ENCODE measurements around the gene SFT2D1.

DNA sequence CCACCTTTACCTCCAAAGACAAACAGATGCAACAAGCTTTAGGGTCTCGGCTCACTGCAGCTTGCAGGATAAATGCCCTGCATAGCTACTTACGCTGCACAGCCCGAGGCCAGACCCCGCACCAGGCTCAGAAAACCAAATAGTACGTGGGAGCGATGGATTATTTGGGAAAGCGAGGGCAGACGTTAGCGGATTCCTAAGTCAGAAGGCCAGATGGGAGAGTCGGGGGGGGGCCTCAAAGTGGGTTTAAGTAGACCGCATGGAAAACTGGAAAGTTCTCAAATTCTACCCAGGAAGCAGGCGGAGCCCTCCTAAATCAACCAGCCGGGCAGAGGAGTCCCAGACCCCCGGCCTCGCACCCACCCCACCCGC lies 382 bp downstream of the SFT2D1 start:
- TF ChIP-seq CTCF (conservative IDR thresholded peaks at IDR 0.05; ENCODE audit: low read length) (no peak), EZH2phosphoT487 (IDR thresholded peaks at IDR 0.05; ENCODE audit: borderline replicate concordance) (no peak)
